Measurements from ENCODE around the gene EHMT2.

DNA sequence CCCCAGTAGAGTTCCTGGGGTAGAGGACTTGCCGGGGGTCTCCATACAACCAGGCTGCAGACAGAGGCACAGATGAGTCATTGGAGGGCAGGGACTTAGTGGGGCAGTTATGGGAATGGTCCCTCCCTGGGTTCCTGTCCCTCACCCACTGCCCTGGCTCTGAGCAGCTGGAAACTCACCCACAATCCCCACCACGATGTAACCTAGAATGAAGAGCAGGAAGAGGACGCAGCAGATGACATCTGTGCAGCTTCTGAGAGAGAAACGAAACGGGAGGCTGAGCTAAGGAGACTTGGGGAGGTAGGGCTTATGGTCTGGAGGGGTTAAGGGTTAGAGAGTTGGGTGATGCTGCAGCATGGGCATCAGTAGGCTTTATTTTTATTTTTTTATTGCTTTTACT lies 21.6 kb downstream of the EHMT2 start:
- TF ChIP-seq, protein P1, sequence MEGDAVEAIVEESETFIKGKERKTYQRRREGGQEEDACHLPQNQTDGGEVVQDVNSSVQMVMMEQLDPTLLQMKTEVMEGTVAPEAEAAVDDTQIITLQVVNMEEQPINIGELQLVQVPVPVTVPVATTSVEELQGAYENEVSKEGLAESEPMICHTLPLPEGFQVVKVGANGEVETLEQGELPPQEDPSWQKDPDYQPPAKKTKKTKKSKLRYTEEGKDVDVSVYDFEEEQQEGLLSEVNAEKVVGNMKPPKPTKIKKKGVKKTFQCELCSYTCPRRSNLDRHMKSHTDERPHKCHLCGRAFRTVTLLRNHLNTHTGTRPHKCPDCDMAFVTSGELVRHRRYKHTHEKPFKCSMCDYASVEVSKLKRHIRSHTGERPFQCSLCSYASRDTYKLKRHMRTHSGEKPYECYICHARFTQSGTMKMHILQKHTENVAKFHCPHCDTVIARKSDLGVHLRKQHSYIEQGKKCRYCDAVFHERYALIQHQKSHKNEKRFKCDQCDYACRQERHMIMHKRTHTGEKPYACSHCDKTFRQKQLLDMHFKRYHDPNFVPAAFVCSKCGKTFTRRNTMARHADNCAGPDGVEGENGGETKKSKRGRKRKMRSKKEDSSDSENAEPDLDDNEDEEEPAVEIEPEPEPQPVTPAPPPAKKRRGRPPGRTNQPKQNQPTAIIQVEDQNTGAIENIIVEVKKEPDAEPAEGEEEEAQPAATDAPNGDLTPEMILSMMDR (IDR thresholded peaks at IDR 0.05; ENCODE audit: control extremely low read depth in 1 of 3, insufficient read depth in 1 of 3, low read depth in 1 of 3, low read length in 3 of 3), result no peak
- TF ChIP-seq GABPA (IDR thresholded peaks at IDR 0.05; ENCODE audit: borderline replicate concordance, insufficient read depth, low read length) (no peak), MAFK (IDR thresholded peaks at IDR 0.05; ENCODE audit: low read depth, low read length) (no peak), SP1 (IDR thresholded peaks at IDR 0.05; ENCODE audit: low read depth, low read length) (no peak), POLR2AphosphoS5 (IDR thresholded peaks at IDR 0.05; ENCODE audit: low read depth, low read length) (no peak), POLR2A (IDR thresholded peaks at IDR 0.05; ENCODE audit: control extremely low read depth in 1 of 2, low read depth in 2 of 2, low read length in 2 of 2) (no peak), KDM5A (IDR thresholded peaks at IDR 0.05; ENCODE audit: low read length) (no peak)
- TF ChIP-seq, protein P2, sequence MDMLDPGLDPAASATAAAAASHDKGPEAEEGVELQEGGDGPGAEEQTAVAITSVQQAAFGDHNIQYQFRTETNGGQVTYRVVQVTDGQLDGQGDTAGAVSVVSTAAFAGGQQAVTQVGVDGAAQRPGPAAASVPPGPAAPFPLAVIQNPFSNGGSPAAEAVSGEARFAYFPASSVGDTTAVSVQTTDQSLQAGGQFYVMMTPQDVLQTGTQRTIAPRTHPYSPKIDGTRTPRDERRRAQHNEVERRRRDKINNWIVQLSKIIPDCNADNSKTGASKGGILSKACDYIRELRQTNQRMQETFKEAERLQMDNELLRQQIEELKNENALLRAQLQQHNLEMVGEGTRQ (IDR thresholded peaks at IDR 0.05; ENCODE audit: low read length), result no peak

Measured in H1 (cell line).